SK-N-SH (cell line): ENCODE results near the gene APH1B.

Experiments used
- EZH2phosphoT487 ChIP-seq: fragments of 200-600 bp; sonication (generic); IDR thresholded peaks from 2 replicates; pipeline ENCODE4 v1.6.1; 2017; ENCODE audit warnings: low read depth, mixed run types, mild to moderate bottlenecking, antibody characterized with exemption, moderate library complexity, borderline replicate concordance
- TF ChIP-seq, protein P1 (sequence below): fragments of 200-600 bp; sonication (generic); IDR thresholded peaks from 2 replicates; pipeline ENCODE4 v1.6.1; 2017; ENCODE audit warnings: antibody characterized with exemption, mild to moderate bottlenecking, moderate library complexity

GRCh38 chr15:63255489-63255990 lies 21.9 kb upstream of the APH1B start:
- TF ChIP-seq, protein P1, sequence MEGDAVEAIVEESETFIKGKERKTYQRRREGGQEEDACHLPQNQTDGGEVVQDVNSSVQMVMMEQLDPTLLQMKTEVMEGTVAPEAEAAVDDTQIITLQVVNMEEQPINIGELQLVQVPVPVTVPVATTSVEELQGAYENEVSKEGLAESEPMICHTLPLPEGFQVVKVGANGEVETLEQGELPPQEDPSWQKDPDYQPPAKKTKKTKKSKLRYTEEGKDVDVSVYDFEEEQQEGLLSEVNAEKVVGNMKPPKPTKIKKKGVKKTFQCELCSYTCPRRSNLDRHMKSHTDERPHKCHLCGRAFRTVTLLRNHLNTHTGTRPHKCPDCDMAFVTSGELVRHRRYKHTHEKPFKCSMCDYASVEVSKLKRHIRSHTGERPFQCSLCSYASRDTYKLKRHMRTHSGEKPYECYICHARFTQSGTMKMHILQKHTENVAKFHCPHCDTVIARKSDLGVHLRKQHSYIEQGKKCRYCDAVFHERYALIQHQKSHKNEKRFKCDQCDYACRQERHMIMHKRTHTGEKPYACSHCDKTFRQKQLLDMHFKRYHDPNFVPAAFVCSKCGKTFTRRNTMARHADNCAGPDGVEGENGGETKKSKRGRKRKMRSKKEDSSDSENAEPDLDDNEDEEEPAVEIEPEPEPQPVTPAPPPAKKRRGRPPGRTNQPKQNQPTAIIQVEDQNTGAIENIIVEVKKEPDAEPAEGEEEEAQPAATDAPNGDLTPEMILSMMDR = no peak
- no peak for TF ChIP-seq EZH2phosphoT487
